Mucosa of stomach (tissue), 1 donor: ENCODE measurements around the gene ARHGAP27.

Experiments used
- H3K27me3 ChIP-seq: one replicate; pipeline ENCODE4 v1.7.0; 2013; ENCODE audit warnings: mild to moderate bottlenecking, low read length; ENCODE audit not compliant: control insufficient read depth, insufficient read depth
- H3K36me3 ChIP-seq: one replicate; pipeline ENCODE4 v1.7.0; 2013; ENCODE audit warnings: low read length; ENCODE audit not compliant: control insufficient read depth, insufficient read depth
- H3K4me1 ChIP-seq: one replicate; pipeline ENCODE4 v1.7.0; 2013; ENCODE audit warnings: mild to moderate bottlenecking, low read length; ENCODE audit not compliant: control insufficient read depth, insufficient read depth
- H3K4me3 ChIP-seq: one replicate; pipeline ENCODE4 v1.7.0; 2013; ENCODE audit warnings: low read length
- H3K9ac ChIP-seq: one replicate; pipeline ENCODE4 v1.7.0; 2013; ENCODE audit warnings: mild to moderate bottlenecking, low read length, moderate library complexity
- H3K9me3 ChIP-seq: one replicate; pipeline ENCODE4 v1.7.0; 2013; ENCODE audit warnings: mild to moderate bottlenecking, low read length, moderate library complexity; ENCODE audit not compliant: control insufficient read depth
- donor health status: Pancreatic carcinoma.

Gene ARHGAP27

DNA sequence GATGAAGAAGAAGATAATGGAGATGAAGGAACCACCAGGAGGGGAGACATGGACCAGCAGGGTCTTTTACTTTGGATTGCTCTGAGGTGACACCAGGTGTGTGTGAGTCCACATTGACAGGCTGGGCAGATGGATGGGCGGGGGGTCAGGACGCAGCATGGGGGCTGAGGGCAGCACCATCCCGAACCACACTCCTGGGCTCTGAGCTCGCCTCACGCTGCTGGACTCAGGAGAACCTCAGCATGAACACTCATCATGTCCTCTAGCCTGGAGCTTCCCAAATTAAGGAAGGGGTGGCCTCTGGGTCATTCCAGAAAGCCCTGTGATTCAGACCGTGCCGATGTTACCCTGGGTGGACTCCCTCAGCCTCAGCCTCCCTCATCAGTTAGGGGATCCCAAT lies 65.5 kb downstream of the ARHGAP27 start:
- no peaks in the 10 kb centered on the region for H3K36me3 ChIP-seq
- no peak overlapping the region for H3K4me3 ChIP-seq
- H3K9me3 ChIP-seq, result no peaks in the 10 kb centered on the region
- peaks cover 10% of the 10 kb centered on the region for H3K4me1 ChIP-seq
- no peak overlapping the region for H3K9ac ChIP-seq
- no peaks in the 10 kb centered on the region for H3K27me3 ChIP-seq

GRCh38 chr17:45366691-45367090 lies 66.0 kb downstream of the ARHGAP27 start:
- H3K9me3 ChIP-seq, result no peaks in the 10 kb centered on the region
- H3K4me3 ChIP-seq, result no peak overlapping the region
- H3K27me3 ChIP-seq, result no peaks in the 10 kb centered on the region
- H3K36me3 ChIP-seq, result no peaks in the 10 kb centered on the region
- H3K9ac ChIP-seq, result no peak overlapping the region
- peaks cover 5% of the 10 kb centered on the region for H3K4me1 ChIP-seq

- Histone ChIP-seq H3K9ac (no peak overlapping the region), H3K9me3 (no peaks in the 10 kb centered on the region)
Observed at GRCh38 chr17:45366049-45366448, 66.6 kb downstream of the ARHGAP27 start.

GRCh38 chr17:45364531-45365390 lies 67.9 kb downstream of the ARHGAP27 start:
- Histone ChIP-seq H3K36me3 (no peaks in the 10 kb centered on the region), H3K4me1 (no peaks in the 10 kb centered on the region), H3K9me3 (no peaks in the 10 kb centered on the region), H3K4me3 (no peak overlapping the region), H3K27me3 (no peaks in the 10 kb centered on the region), H3K9ac (no peak overlapping the region)

More at GRCh38 chr17:45366049-45366448, 66.6 kb downstream of the ARHGAP27 start:
- Histone ChIP-seq H3K36me3 (no peaks in the 10 kb centered on the region), H3K4me3 (no peak overlapping the region), H3K27me3 (no peaks in the 10 kb centered on the region), H3K4me1 (peaks cover 5% of the 10 kb centered on the region)

DNA sequence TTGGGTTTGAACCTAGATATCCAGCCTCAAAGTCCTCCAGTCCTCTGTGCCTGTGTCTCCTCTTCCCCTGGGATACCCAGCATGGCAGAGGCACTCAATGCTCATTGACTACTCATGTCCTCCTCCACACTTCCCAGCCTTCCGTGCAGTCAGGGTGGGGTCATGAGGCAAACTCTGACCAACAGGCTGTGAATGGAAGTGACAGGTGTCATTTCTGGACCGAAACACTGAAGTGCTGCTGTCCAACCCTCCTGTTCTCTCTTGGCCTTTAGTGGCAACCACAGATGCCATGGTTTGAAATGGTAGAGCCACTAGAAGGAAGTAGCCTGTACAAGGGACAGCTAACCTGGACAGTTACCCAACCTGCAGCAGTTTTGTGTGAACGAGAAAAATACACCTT lies 69.2 kb downstream of the ARHGAP27 start:
- Histone ChIP-seq H3K36me3 (no peaks in the 10 kb centered on the region), H3K4me1 (no peaks in the 10 kb centered on the region), H3K4me3 (no peak overlapping the region), H3K9me3 (no peaks in the 10 kb centered on the region), H3K27me3 (no peaks in the 10 kb centered on the region), H3K9ac (no peak overlapping the region)

- Histone ChIP-seq H3K27me3 (no peaks in the 10 kb centered on the region), H3K36me3 (no peaks in the 10 kb centered on the region)
Observed at GRCh38 chr17:45361976-45362375, 70.7 kb downstream of the ARHGAP27 start.

DNA sequence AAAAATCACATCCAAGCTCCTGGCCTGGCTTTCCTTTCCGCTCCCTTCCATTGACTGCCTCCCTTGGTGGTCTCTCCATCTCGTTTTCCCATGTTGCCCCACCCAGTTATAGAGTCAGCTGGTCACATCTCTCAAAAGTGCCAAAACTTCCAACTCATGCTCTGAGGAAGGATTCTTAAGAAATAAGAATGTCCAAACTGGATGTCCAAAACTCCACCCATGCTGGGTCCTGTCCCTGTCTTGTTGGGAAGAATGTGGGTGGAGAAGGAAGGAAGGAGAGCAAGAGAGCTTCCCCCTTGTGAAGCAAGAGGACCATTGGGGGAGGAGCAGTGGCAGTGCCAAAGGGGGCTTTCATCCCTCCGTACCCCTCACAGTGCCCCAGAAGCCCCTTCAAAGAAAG lies 71.2 kb downstream of the ARHGAP27 start:
- no peaks in the 10 kb centered on the region for H3K4me1 ChIP-seq
- no peak overlapping the region for H3K9ac ChIP-seq
- H3K36me3 ChIP-seq, result no peaks in the 10 kb centered on the region

More at GRCh38 chr17:45361976-45362375, 70.7 kb downstream of the ARHGAP27 start:
- Histone ChIP-seq H3K4me3 (no peak overlapping the region), H3K9ac (no peak overlapping the region), H3K9me3 (no peaks in the 10 kb centered on the region), H3K4me1 (no peaks in the 10 kb centered on the region)

GRCh38 chr17:45357364-45357997 lies 75.2 kb downstream of the ARHGAP27 start:
- H3K27me3 ChIP-seq, result no peaks in the 10 kb centered on the region
- no peak overlapping the region for H3K4me3 ChIP-seq
- no peaks in the 10 kb centered on the region for H3K36me3 ChIP-seq
- H3K9me3 ChIP-seq, result no peaks in the 10 kb centered on the region
- no peak overlapping the region for H3K9ac ChIP-seq
- no peaks in the 10 kb centered on the region for H3K4me1 ChIP-seq

More for the DNA sequence above, 71.2 kb downstream of the ARHGAP27 start:
- Histone ChIP-seq H3K4me3 (no peak overlapping the region), H3K9me3 (no peaks in the 10 kb centered on the region), H3K27me3 (no peaks in the 10 kb centered on the region)

GRCh38 chr17:45355087-45355486 lies 77.6 kb downstream of the ARHGAP27 start:
- Histone ChIP-seq H3K9me3 (no peaks in the 10 kb centered on the region), H3K9ac (no peak overlapping the region), H3K36me3 (no peaks in the 10 kb centered on the region), H3K4me1 (no peaks in the 10 kb centered on the region), H3K27me3 (no peaks in the 10 kb centered on the region), H3K4me3 (no peak overlapping the region)

DNA sequence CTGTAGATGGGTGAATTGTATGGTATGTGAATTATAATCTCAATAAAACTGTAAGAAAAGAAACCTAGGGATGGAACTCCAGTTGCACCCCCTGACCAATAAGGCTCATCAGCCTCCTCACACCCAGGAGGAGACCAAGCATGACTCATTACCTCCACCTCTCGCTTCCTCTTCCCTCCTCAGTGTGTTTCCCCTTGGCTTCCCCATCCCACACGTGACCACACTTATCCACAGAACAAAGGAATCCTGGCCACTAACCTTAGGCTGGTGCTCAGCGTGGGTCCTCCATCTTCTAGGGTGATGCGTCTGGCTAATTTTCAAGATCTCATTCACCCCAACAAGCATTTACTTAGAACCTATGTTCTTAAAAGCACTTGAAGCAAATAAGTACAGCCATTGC lies 79.6 kb downstream of the ARHGAP27 start:
- H3K27me3 ChIP-seq, result no peaks in the 10 kb centered on the region
- H3K9ac ChIP-seq, result no peak overlapping the region
- H3K4me1 ChIP-seq, result no peaks in the 10 kb centered on the region
- H3K9me3 ChIP-seq, result no peaks in the 10 kb centered on the region
- no peaks in the 10 kb centered on the region for H3K36me3 ChIP-seq
- H3K4me3 ChIP-seq, result no peak overlapping the region

- no peaks in the 10 kb centered on the region for H3K9me3 ChIP-seq
- no peaks in the 10 kb centered on the region for H3K27me3 ChIP-seq
- no peaks in the 10 kb centered on the region for H3K36me3 ChIP-seq
- no peak overlapping the region for H3K4me3 ChIP-seq
- no peak overlapping the region for H3K9ac ChIP-seq
- no peaks in the 10 kb centered on the region for H3K4me1 ChIP-seq
Observed at GRCh38 chr17:45351831-45352230, 80.8 kb downstream of the ARHGAP27 start.

DNA sequence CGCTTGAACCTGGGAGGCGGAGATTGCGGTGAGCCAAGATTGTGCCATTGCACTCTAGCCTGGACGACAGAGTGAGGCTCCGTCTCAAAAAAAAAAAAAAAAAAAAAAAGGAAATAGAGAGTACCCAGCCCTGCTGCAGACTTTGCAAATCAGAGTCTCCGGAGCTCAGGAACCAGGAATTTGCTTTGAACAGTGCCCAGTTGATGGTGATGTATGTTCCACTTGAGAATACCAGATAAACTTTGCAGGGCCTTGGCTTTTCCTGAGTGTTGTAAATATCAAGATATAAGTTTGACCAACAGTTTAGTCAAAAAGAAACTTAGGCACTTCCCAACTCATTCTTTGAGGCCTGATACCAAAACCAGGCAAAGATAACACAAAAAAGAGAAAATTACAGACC lies 85.2 kb downstream of the ARHGAP27 start:
- Histone ChIP-seq H3K4me1 (peaks cover 9% of the 10 kb centered on the region), H3K9me3 (no peaks in the 10 kb centered on the region), H3K36me3 (no peaks in the 10 kb centered on the region), H3K9ac (no peak overlapping the region), H3K27me3 (no peaks in the 10 kb centered on the region), H3K4me3 (no peak overlapping the region)
